Activated B cell treated with CpG ODN at 0.5 μM for 24 hours (primary cell): ENCODE measurements around the gene RFNG. TPM values are rescaled to one million over a fixed set of nuclear protein-coding genes. Genes with fewer than 3 reads are reported as not detected.

Source experiments
- ATAC-seq: fragments of 200-7000 bp; cut with Tn5 transposase; one replicate; pipeline ENCODE4 v1.10.0; 2021; ENCODE audit warnings: low read depth, mild to moderate bottlenecking, moderate library complexity
- CTCF ChIA-PET: fragments of 350-600 bp; sonication (Branson Sonifier 250); formaldehyde crosslinking; loops from one replicate; lab custom pipeline; 2021; ENCODE audit warnings: antibody characterized with exemption; lab: Charles Lee
- POLR2A ChIA-PET: fragments of 350-600 bp; sonication (Branson Sonifier 250); formaldehyde crosslinking; loops from one replicate; lab custom pipeline; 2021; ENCODE audit warnings: antibody characterized with exemption; lab: Charles Lee
- DNase-seq: peaks from one replicate; pipeline ENCODE4 v3.0.0; 2022
- H3K27ac Mint-ChIP-seq: one replicate; pipeline ENCODE4 v1.8.0; 2020; ENCODE audit warnings: mixed read lengths
- H3K27me3 Mint-ChIP-seq: one replicate; pipeline ENCODE4 v1.8.0; 2021; ENCODE audit warnings: mixed read lengths
- H3K36me3 Mint-ChIP-seq: one replicate; pipeline ENCODE4 v1.8.0; 2021; ENCODE audit warnings: low read depth, mixed read lengths
- H3K4me1 Mint-ChIP-seq: one replicate; pipeline ENCODE4 v1.8.0; 2021; ENCODE audit warnings: mixed read lengths
- H3K4me3 Mint-ChIP-seq: one replicate; pipeline ENCODE4 v1.8.0; 2020; ENCODE audit warnings: mild to moderate bottlenecking, mixed read lengths
- H3K9me3 Mint-ChIP-seq: one replicate; pipeline ENCODE4 v1.8.0; 2020; ENCODE audit warnings: mixed read lengths
- intact Hi-C: fragments of 100-400 bp; cut with micrococcal nuclease; formaldehyde crosslinking; loops from one replicate; pipeline ENCODE4 v1.15.1; 2024
- total RNA-seq: library from RNA; stranded (reverse); gene quantifications from 2 replicates; pipeline ENCODE4 v1.2.3, GENCODE V29; 2022
- TF ChIP-seq, protein P1 (sequence below): fragments of 200-600 bp; IDR thresholded peaks from one replicate; pipeline ENCODE4 v1.8.0; 2022; ENCODE audit warnings: antibody characterized with exemption, mild to moderate bottlenecking

RFNG gene
- total RNA-seq, 1 donor from 2014 or later, result 18.7 TPM

DNA sequence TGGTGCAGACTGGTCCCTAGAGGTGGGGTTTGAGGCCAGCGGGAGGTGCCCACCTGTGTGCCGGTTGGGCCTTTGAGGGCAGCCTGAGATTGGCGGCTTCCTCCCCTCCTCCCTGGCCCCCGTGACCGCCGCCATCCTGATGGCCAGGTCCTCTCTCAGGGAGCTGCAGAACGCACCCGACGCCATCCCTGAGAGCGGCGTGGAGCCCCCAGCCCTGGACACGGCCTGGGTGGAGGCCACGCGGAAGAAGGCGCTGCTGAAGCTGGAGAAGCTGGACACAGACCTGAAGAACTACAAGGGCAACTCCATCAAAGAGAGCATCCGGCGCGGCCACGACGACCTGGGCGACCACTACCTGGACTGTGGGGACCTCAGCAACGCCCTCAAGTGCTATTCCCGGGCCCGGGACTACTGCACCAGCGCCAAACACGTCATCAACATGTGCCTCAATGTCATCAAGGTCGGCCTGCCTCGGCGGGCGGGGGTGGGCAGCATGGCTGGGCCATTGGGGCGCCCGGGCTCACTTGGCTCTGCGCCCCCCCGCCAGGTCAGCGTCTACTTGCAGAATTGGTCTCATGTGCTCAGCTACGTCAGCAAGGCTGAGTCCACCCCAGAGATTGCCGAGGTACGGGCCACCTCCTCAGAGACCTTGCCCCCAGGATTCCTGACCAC is 2.9 kb upstream of the RFNG start:
- H3K4me1 Mint-ChIP-seq, result peaks cover 17% of the 10 kb centered on the region
- no peak overlapping the region for H3K4me3 Mint-ChIP-seq
- no peak for ATAC-seq
- ChIA-PET POLR2A (interaction anchor here (1.3 to 1.5 kb wide), 2 partner anchors 10 to 12 kb away, joined by 4 to 7 read pairs; partner anchors contain the start of gene DUS1L), CTCF (no interaction called here)
- DNase-seq, result no peak
- H3K27ac Mint-ChIP-seq, result no peak overlapping the region
- H3K36me3 Mint-ChIP-seq, result peaks cover 37% of the 10 kb centered on the region
- H3K9me3 Mint-ChIP-seq, result no peaks in the 10 kb centered on the region
- H3K27me3 Mint-ChIP-seq, result no peaks in the 10 kb centered on the region
- intact Hi-C loops, result no loop called here
- TF ChIP-seq, protein P1, sequence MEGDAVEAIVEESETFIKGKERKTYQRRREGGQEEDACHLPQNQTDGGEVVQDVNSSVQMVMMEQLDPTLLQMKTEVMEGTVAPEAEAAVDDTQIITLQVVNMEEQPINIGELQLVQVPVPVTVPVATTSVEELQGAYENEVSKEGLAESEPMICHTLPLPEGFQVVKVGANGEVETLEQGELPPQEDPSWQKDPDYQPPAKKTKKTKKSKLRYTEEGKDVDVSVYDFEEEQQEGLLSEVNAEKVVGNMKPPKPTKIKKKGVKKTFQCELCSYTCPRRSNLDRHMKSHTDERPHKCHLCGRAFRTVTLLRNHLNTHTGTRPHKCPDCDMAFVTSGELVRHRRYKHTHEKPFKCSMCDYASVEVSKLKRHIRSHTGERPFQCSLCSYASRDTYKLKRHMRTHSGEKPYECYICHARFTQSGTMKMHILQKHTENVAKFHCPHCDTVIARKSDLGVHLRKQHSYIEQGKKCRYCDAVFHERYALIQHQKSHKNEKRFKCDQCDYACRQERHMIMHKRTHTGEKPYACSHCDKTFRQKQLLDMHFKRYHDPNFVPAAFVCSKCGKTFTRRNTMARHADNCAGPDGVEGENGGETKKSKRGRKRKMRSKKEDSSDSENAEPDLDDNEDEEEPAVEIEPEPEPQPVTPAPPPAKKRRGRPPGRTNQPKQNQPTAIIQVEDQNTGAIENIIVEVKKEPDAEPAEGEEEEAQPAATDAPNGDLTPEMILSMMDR, result no peak

DNA sequence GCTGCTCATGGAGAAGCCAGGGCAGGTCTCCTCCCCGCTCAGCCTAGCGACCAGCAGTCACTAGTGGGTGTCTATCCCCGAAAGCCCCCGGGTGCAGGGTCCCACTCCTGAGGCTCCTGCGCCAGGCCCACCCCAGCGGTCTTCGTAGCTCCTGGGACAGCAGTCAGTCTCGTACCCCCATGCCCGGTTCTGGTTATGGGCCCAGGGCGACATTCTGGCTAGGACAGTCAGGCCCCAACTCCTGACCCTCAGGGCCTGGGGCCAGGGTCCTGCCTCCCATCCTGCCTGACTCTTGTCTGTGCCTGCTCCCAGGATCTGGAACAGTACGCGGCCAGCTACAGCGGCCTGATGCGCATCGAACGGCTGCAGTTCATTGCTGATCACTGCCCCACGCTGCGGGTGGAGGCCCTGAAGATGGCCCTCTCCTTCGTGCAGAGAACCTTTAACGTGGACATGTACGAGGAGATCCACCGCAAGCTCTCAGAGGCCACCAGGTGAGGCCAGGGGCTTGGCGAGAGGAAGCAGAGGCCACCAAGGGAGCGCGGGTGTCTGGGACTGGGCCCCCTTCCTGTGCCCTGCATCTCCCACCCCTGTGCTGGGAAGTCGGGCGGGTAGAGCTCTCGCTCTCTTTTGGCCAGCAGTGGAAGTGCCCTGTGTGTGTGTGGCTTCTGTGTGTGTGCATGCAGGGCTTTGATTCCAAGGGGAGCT is 2.1 kb upstream of the RFNG start:
- ATAC-seq (no peak), DNase-seq (no peak)
- H3K4me3 Mint-ChIP-seq, result peak overlapping the region; percentile 71
- H3K27me3 Mint-ChIP-seq, result no peaks in the 10 kb centered on the region
- POLR2A ChIA-PET, result interaction anchor here (1.5 to 4.2 kb wide), 3 partner anchors 11 to 16 kb away, joined by 7 to 30 read pairs (median 7); partner anchors contain the start of gene DCXR
- H3K27ac Mint-ChIP-seq, result no peak overlapping the region
- H3K4me1 Mint-ChIP-seq, result peaks cover 17% of the 10 kb centered on the region
- peaks cover 33% of the 10 kb centered on the region for H3K36me3 Mint-ChIP-seq
- H3K9me3 Mint-ChIP-seq, result no peaks in the 10 kb centered on the region
- intact Hi-C loops, result no loop called here
- CTCF ChIA-PET, result no interaction called here
- TF ChIP-seq, protein P1, result no peak

DNA sequence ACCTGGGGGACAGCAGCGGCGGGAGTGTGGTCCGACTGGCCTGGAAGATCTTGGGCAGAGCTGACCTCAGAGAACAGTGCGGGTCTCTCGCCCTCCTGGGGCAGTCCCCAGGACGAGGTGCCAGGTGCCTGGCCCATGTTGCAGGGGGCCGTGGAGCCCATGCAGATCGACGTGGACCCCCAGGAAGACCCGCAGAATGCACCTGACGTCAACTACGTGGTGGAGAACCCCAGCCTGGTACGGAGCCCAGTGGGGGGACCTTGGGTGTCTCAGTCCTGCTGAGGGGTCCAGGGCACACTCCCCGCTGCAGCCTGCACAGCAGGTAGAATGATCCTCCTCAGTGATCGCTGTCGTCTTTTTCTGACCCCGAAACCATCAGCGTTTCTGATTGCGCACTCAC is 1.5 kb upstream of the RFNG start:
- TF ChIP-seq, protein P1, result no peak
- Mint-ChIP-seq H3K27ac (no peak overlapping the region), H3K27me3 (no peaks in the 10 kb centered on the region), H3K9me3 (no peaks in the 10 kb centered on the region), H3K4me1 (peaks cover 17% of the 10 kb centered on the region), H3K36me3 (peaks cover 29% of the 10 kb centered on the region), H3K4me3 (peak overlapping the region; percentile 71)
- intact Hi-C loops, result no loop called here
- ATAC-seq (no peak), DNase-seq (no peak)
- ChIA-PET POLR2A (interaction anchor here (1.6 to 4.2 kb wide), 2 partner anchors 12 to 16 kb away, joined by 7 to 30 read pairs; partner anchors contain the start of gene DCXR), CTCF (no interaction called here)

DNA sequence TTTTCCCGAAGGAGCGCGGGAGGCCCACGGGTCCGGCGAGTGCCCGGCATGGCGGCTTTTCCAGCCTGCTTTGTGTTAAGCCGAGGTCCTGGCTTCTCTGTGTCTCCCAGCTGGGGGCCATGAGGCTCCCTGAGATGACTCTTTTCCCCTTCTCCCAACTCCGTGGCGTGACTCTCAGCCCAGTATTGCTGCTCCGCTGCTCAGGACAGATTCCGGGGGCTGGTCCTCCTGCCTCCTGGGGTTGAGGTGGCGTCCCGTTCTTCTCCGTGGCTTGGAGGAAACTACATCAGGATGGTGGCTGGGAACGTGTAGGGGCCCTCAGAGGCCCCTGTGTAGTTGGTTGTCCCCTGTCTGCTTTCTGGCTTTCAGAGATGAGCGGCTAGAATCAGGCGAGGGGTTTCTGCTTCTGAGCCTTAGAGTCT is 1.0 kb upstream of the RFNG start:
- no peak overlapping the region for H3K27ac Mint-ChIP-seq
- ChIA-PET CTCF (interaction anchor here (1.3 kb wide), 1 partner anchor 93 kb away, joined by 3 read pairs; no protein-coding TSS in a partner anchor), POLR2A (interaction anchor here (1.6 to 4.2 kb wide), 3 partner anchors 12 to 23 kb away, joined by 3 to 30 read pairs (median 7); partner anchors contain the start of gene DCXR)
- no peak for ATAC-seq
- intact Hi-C loops, result no loop called here
- H3K36me3 Mint-ChIP-seq, result peaks cover 29% of the 10 kb centered on the region
- H3K4me3 Mint-ChIP-seq, result peak overlapping the region; percentile 71
- no peaks in the 10 kb centered on the region for H3K9me3 Mint-ChIP-seq
- H3K4me1 Mint-ChIP-seq, result peaks cover 17% of the 10 kb centered on the region
- H3K27me3 Mint-ChIP-seq, result no peaks in the 10 kb centered on the region
- TF ChIP-seq, protein P1, result no peak
- DNase-seq, result no peak
